ENCODE data around the gene HTRA2.
A peak's percentile ranks its signal among the peaks of the same experiment; 100 is the strongest.

HTRA2 gene

DNA sequence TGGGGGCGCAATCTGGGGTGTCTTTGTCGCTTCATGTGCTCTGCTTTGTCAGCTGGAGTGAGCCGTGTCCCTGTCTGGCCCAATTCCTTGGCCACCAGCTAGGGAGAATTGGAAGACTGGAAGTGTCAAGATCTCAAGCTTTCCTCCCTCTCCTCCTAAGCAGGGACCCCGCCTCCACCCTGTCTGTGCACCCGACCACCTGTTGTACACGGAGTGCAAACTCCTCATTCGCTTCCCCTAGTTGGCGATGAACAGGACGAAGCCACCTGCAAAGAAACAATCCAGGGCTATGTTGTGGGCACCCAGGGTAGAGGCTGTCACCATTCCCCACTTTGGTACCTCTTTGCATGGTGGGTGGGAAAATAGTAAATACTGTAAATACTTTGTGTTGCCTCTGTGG is 2.0 kb upstream of the HTRA2 start:
- peaks cover 38% of the 10 kb centered on the region for H3K79me2 ChIP-seq (ENCODE audit: insufficient read depth, low read length)
- no peaks in the 10 kb centered on the region for H3K27me3 ChIP-seq (ENCODE audit: insufficient read depth, low read length, poor library complexity)
- H3K9ac ChIP-seq (ENCODE audit: low read depth, low read length), result no peak overlapping the region
- no peak overlapping the region for H3K27ac ChIP-seq (ENCODE audit: low read length)
- ATAC-seq (ENCODE audit: insufficient read depth, low read depth) (no peak), DNase-seq (no peak)
- peak overlapping the region in 1 of 2 experiments; percentile 67; a peak in 2 of 4 replicates for H3K4me3 ChIP-seq (ENCODE audit: low read depth in 1 of 2, low read length in 2 of 2)
- H3K4me2 ChIP-seq (ENCODE audit: insufficient read depth, low read length), result peak overlapping the region; percentile 87
- peaks cover 15% of the 10 kb centered on the region; the same call in 1 of the 2 replicates for H4K20me1 ChIP-seq (ENCODE audit: insufficient read depth, low read length)
- H3K4me1 ChIP-seq (ENCODE audit: insufficient read depth, low read length), result peaks cover 38% of the 10 kb centered on the region
- no peak for TF ChIP-seq EZH2 (IDR thresholded peaks at IDR 0.05; ENCODE audit: borderline replicate concordance, low read depth, low read length, severe bottlenecking)
- TF ChIP-seq, protein P1, sequence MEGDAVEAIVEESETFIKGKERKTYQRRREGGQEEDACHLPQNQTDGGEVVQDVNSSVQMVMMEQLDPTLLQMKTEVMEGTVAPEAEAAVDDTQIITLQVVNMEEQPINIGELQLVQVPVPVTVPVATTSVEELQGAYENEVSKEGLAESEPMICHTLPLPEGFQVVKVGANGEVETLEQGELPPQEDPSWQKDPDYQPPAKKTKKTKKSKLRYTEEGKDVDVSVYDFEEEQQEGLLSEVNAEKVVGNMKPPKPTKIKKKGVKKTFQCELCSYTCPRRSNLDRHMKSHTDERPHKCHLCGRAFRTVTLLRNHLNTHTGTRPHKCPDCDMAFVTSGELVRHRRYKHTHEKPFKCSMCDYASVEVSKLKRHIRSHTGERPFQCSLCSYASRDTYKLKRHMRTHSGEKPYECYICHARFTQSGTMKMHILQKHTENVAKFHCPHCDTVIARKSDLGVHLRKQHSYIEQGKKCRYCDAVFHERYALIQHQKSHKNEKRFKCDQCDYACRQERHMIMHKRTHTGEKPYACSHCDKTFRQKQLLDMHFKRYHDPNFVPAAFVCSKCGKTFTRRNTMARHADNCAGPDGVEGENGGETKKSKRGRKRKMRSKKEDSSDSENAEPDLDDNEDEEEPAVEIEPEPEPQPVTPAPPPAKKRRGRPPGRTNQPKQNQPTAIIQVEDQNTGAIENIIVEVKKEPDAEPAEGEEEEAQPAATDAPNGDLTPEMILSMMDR (IDR thresholded peaks at IDR 0.05; ENCODE audit: borderline replicate concordance, extremely low read depth, low read length, poor library complexity, severe bottlenecking), result no peak
- H3K9me3 ChIP-seq (ENCODE audit: insufficient read depth, low read length, severe bottlenecking), result no peaks in the 10 kb centered on the region
- peaks cover 58% of the 10 kb centered on the region for H3K36me3 ChIP-seq (ENCODE audit: insufficient read depth, low read length)
- H2AFZ ChIP-seq (ENCODE audit: low read depth, low read length), result no peak overlapping the region

DNA sequence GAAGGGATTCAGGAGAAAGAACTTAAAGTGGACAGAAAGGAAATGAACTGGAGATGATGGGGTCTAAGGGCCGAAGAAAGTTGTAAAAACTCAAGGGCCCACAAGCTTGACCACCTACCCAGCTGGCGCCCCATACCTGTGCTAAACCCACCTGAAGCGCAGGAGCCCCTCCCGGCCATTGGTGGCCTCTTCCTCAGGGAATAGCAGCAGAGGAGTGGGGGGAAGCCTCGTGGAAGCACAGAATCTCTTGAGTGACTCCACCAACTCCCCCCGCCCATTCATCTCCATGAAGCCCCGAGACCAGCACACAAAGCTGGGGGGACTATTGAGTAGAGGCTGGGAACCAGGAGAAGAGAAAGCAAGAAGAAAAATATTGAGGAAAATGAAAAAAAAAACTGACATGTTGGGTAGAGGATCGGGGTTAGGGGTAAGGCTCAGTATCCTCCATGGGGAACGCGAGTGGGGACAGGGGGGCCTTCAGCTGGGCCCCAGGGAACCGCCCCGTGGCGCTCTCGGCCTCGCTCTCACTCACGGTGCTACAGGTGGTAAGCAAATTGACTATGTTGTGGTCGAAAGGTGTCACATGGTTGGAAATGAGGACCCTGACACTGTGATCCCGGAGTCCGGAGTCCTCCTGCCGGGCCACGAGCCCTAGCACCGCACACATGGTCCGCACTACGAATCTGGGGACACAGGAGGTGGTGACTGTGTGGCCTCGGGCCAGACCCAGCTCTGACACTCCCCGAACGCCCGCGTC is 955 bp upstream of the HTRA2 start:
- H3K36me3 ChIP-seq (ENCODE audit: insufficient read depth, low read length), result peaks cover 68% of the 10 kb centered on the region
- H4K20me1 ChIP-seq (ENCODE audit: insufficient read depth, low read length), result peaks cover 15% of the 10 kb centered on the region; the same call in 1 of the 2 replicates
- H3K79me2 ChIP-seq (ENCODE audit: insufficient read depth, low read length), result peaks cover 38% of the 10 kb centered on the region
- TF ChIP-seq EZH2 (IDR thresholded peaks at IDR 0.05; ENCODE audit: borderline replicate concordance, low read depth, low read length, severe bottlenecking), result no peak
- TF ChIP-seq, protein P1 (IDR thresholded peaks at IDR 0.05; ENCODE audit: borderline replicate concordance, extremely low read depth, low read length, poor library complexity, severe bottlenecking), result peak; percentile 13
- H3K9ac ChIP-seq (ENCODE audit: low read depth, low read length), result peak overlapping the region; percentile 75
- no peak for DNase-seq
- peaks cover 38% of the 10 kb centered on the region for H3K4me1 ChIP-seq (ENCODE audit: insufficient read depth, low read length)
- no peaks in the 10 kb centered on the region for H3K27me3 ChIP-seq (ENCODE audit: insufficient read depth, low read length, poor library complexity)
- H3K9me3 ChIP-seq (ENCODE audit: insufficient read depth, low read length, severe bottlenecking), result no peaks in the 10 kb centered on the region
- H3K4me3 ChIP-seq (ENCODE audit: low read depth in 1 of 2, low read length in 2 of 2), result peak overlapping the region; percentile 36 to 67
- H3K27ac ChIP-seq (ENCODE audit: low read length), result peak overlapping the region; percentile 91
- peak; percentile 7 for ATAC-seq (ENCODE audit: insufficient read depth, low read depth)
- peak overlapping the region; percentile 79 for H2AFZ ChIP-seq (ENCODE audit: low read depth, low read length)
- peak overlapping the region; percentile 87 for H3K4me2 ChIP-seq (ENCODE audit: insufficient read depth, low read length)

DNA sequence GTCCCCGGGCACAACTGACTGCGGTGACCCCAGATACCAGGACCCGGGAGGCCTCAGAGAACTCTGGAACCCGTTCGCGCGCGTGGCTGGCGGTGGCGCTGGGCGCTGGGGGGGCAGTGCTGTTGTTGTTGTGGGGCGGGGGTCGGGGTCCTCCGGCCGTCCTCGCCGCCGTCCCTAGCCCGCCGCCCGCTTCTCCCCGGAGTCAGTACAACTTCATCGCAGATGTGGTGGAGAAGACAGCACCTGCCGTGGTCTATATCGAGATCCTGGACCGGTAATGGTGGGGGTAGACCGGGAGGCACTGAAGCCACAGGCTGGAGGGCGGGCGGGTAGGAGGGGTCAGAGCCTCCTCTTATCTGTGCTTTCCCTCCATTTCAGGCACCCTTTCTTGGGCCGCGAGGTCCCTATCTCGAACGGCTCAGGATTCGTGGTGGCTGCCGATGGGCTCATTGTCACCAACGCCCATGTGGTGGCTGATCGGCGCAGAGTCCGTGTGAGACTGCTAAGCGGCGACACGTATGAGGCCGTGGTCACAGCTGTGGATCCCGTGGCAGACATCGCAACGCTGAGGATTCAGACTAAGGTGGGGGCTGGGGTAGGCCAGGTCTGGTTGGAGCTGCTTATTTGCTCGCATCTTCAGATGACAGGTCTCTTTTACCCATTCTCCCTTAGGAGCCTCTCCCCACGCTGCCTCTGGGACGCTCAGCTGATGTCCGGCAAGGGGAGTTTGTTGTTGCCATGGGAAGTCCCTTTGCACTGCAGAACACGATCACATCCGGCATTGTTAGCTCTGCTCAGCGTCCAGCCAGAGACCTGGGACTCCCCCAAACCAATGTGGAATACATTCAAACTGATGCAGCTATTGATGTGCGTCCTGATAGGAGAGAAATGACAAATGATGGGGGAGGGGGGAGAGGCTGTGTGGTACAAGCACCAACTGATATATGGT is 780 bp downstream of the HTRA2 start:
- peak; percentile 22 for ATAC-seq (ENCODE audit: insufficient read depth, low read depth)
- Histone ChIP-seq H3K4me1 (ENCODE audit: insufficient read depth, low read length) (peaks cover 38% of the 10 kb centered on the region), H3K4me2 (ENCODE audit: insufficient read depth, low read length) (peak overlapping the region; percentile 87), H3K36me3 (ENCODE audit: insufficient read depth, low read length) (peaks cover 68% of the 10 kb centered on the region), H3K79me2 (ENCODE audit: insufficient read depth, low read length) (peaks cover 38% of the 10 kb centered on the region), H4K20me1 (ENCODE audit: insufficient read depth, low read length) (peaks cover 15% of the 10 kb centered on the region; the same call in 1 of the 2 replicates), H3K27me3 (ENCODE audit: insufficient read depth, low read length, poor library complexity) (no peaks in the 10 kb centered on the region), H3K9ac (ENCODE audit: low read depth, low read length) (peak overlapping the region; percentile 75), H3K9me3 (ENCODE audit: insufficient read depth, low read length, severe bottlenecking) (no peaks in the 10 kb centered on the region), H3K27ac (ENCODE audit: low read length) (peak overlapping the region; percentile 91), H2AFZ (ENCODE audit: low read depth, low read length) (peak overlapping the region; percentile 79), H3K4me3 (ENCODE audit: low read depth in 1 of 2, low read length in 2 of 2) (peak overlapping the region; percentile 36 to 67)
- TF ChIP-seq EZH2 (IDR thresholded peaks at IDR 0.05; ENCODE audit: borderline replicate concordance, low read depth, low read length, severe bottlenecking), result no peak
- TF ChIP-seq, protein P1 (IDR thresholded peaks at IDR 0.05; ENCODE audit: borderline replicate concordance, extremely low read depth, low read length, poor library complexity, severe bottlenecking), result no peak
- peak; percentile 58 for DNase-seq

All from DND-41 (cell line).